GM18499 (cell line): ENCODE results near the gene SORBS1.

Source experiments
- ATAC-seq: cut with Tn5 transposase; IDR thresholded peaks from one replicate; pipeline ENCODE4 v1.9.1; 2021; ENCODE audit warnings: moderate number of reproducible peaks; ENCODE audit not compliant: insufficient read depth, unreplicated experiment

Gene SORBS1

GRCh38 chr10:95561177-95561863 is at the start of gene SORBS1:
SORBS1 (minus strand) TSS chr10:95561371; CDS start chr10:95441135, 120,236 bp downstream.
- peak; percentile 99 for ATAC-seq

- no peak for ATAC-seq
These were observed 49.6 kb upstream of the SORBS1 start for GRCh38 chr10:95610727-95611126.

DNA sequence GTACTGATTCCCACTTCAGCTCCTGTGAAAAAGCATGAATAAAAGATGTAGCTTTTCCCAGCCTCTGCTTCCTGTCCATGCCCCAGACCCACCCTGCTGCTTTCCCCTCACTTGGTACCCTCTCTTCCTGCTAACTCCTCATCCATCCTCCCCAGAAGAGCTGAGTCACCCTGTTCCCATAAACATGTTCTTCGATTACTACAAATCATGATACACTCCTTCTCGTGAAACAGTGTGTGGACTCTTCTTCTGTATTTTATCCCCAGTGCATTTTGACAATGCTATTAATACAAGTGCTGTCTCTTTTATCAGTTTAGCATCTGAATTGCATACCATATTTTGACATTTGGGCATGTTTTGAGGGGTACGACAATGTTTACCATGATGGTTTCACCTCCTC is 45.8 kb upstream of the SORBS1 start:
- ATAC-seq, result no peak

DNA sequence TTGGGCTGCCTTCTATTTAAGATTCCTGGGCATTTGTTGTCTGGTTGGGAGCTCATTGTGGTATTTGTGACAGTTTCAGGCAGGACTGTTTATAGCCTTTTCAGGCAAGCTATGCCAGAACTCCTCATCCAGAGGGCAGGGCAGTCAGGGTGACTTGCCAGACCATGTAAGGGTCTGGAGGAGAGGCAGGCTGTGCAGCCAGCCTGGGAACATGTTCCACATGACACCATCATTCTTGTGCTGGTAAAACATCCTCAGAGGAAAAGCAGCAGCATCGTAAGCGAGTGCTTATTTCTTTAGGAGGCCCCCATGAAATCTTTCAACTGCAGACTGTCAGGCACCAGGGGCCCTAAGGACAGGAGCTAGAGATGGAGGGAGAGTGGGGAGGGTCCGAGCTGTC is 44.0 kb upstream of the SORBS1 start:
- no peak for ATAC-seq

DNA sequence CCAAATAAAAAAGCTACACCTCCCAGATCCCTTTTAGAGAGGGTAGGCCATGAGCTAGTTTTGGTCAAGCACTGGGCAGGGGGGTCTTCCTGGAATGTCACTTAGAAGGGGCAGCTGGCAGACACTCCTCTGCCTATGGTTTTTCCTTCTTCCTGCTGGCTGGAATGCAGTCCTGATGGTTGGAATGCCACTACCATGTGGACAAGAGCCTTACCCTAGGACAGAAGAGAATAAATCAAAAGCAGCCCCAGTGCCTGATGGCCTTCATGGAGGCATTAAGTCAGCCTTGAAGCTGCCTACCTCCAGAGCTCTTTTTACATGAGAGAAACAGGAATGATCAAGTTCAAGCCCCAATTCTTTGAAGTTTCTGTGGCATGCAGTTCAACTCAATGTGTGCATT is 43.5 kb upstream of the SORBS1 start:
- no peak for ATAC-seq

- no peak for ATAC-seq
These were observed 41.2 kb upstream of the SORBS1 start for GRCh38 chr10:95602382-95602781.

DNA sequence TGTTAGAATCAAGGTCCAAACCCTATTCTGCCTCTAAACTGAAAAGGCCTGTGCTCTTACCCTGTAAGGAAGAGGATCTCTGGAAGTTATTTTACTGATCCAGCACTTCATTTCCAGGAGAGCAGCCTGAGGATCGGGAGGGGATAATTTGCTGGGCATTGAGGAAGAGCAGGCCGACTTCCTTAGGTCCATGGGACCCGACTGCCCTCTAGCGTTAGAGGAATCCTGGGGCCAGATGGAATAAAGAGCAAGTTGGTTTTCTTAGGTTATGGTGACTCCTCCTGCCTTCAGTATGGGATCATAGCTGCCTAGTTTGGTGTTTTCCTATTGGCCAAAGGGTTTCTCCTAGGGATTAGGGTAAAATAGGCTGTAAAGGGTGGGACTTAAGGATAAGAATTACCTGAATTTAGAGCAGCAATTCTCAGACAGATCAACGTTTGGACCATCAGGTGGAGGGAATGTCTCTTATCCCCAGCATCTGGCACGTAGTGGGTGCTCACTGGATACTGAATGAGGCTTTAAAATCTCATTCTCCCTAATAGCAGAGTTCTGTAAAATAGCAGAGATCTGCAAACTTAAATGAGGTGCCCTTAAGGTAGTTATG is 40.0 kb upstream of the SORBS1 start:
- no peak for ATAC-seq

GRCh38 chr10:95600158-95600557 is 39.0 kb upstream of the SORBS1 start:
- ATAC-seq, result no peak

DNA sequence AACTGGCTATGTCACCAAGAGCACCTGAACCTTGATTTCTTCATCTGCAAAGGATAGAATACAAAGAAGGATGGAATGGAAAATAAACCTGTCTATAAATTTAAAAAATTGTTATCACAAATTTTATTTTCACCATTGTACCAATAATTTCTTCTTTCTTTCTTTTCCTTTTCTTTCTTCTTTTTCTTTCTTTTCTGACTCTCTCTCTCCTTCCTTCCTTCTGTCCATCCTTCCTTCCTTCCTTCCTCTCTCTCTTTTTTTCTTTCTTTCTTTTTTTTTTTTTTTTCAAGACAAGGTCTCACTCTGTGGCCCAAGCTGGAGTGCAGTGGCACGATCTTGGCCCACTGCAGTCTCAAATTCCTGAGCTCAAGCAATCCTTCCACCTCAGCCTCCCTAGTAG is 36.6 kb upstream of the SORBS1 start:
- no peak for ATAC-seq

GRCh38 chr10:95588025-95588424 is 26.9 kb upstream of the SORBS1 start:
- no peak for ATAC-seq

GRCh38 chr10:95579835-95580535 is 18.8 kb upstream of the SORBS1 start:
- no peak for ATAC-seq

- no peak for ATAC-seq
These were observed 18.1 kb upstream of the SORBS1 start for GRCh38 chr10:95579292-95579691.

DNA sequence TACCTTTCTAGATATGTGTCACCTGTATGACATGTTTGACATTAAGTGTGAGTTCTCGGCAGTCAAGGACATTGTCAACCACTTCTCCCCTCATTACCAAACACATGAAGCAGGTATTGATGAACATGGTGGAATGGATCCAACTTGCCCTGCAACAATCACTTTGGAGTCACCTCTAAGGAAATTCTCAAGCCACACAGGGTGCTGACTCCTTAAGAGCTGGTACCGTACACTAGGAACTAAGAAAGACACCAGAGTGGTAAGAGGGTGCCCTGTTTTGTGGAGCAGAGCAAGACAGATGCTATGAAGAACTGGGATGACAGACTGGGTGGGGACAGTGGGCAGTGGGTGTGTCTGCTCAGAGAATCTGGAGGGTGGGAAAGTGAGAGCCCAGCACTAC is 17.4 kb upstream of the SORBS1 start:
- ATAC-seq, result no peak

DNA sequence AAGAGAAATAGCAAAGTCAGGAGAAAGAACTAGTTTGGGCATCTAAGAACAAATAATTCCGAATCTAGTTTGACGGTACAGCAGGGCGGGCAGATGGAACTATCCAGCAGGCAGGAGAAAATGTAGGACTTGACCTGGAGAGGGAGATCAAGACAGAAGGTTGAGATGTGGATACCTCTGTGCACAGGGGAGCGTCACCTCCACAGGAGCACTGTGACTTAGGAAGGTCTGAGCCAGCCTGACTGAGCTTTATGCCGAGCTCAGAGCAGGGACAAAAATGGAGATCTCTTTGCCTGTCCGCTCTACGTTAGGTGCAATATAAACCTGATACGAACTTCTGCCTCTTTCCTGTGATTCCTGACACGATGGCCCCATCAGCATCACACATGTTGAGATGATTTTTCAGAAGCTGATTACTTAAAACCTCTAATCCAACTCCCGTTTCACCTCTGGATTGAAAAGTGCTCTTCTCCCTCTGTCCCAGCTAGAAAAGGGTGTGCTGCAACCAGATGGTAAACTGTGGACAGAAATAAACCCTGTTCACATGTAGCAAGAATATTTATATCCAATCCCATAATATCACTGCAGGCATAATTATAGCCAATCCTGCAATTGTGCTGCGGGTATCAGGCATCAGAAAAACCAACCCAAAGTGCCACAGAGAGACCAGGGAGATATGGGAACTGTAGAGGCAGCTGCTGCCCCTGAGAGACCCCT is 13.6 kb upstream of the SORBS1 start:
- ATAC-seq, result no peak

DNA sequence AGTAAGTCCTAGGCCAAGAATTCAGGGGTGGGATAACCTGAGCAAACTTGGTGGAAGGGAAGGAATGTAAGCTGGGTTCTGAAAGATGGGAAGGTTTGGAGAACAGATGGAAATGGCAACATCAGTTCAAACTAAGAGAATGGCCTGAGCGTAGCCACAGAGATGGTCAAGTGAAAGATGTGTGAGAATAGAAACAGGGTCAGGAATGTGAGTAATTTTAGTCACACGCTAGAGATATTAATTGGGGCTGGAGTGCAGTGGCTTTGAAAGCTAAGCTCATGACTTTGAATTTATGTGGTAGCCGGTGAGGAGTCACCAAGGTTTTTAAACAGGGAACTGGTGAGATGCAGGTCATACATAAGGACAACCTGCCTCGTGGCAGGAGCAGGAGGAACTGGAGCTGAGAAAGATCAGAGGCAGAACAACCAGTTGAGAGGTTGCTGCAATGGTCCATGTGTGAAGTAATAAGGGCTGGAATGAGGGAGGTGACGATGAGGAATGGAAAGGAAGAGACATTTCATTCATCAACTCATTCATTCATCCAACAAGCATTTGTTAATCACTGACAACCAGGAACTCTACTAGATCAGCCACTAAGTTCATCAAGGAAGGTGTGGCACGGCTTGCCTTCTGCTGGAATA is 12.9 kb upstream of the SORBS1 start:
- ATAC-seq, result no peak

- no peak for ATAC-seq
These were observed 12.4 kb upstream of the SORBS1 start for GRCh38 chr10:95573527-95573926.

DNA sequence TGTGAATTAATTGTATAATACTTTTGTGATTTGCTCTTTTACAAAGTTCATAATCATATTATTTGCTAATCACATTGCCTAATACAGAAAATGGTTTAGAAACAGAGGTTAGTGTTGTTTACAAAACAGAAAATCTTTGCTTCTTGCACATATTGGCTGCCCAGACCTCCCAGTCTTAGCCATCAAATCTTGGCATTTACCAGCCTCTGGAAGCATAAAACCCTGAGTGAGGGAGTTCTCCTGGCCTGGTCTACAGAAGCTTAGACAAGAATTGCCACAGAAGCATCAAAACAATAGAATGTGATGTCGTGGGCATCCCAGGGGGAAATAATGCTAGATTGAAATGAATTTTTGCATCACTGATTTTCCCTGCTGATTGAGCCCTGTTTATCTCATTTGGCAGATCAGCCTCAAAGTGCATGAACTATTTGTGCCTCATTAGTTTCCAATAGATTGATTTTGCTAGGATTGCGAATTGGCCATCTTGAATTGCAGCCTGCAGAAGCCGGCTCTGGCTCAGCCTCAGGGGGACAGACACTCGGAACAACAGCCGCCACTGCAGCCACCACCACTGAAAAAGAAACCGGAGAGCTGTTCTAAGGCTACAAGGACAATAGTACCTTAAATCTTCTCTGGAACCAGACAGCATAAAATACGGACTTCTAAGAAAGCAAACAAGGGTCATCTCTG is 11.1 kb upstream of the SORBS1 start:
- no peak for ATAC-seq

- no peak for ATAC-seq
These were observed 10.2 kb upstream of the SORBS1 start for GRCh38 chr10:95571390-95571789.

GRCh38 chr10:95569368-95569767 is 8.2 kb upstream of the SORBS1 start:
- no peak for ATAC-seq
